ENCODE data around the gene MCRIP1. TPM values are rescaled to one million over a fixed set of nuclear protein-coding genes. Genes with fewer than 3 reads are reported as not detected.

Gene MCRIP1
- total RNA-seq, 1 experiment from 2014 or later: 59.7 TPM

DNA sequence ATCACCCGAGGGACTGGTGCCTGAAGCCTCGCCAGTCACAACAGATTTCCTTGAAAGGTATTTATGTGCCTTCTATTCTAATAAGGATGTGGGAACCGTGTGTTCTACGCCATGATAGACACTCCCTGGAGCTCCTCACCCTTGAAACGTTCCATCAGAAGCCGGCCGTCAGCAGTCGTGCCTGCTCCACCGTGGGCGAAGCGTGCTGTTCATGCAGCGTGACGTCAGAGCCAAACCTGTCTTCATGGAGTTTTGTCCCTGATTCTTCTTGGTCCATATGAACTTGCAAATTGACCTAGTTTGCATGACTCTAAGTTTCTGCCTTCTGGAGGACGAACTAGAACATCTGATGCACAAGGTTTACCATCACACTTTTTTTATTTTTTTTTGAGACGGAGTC lies 6.2 kb upstream of the MCRIP1 start:
- peak overlapping the region; percentile 11 for H3K4me3 Mint-ChIP-seq (ENCODE audit: unreplicated experiment)
- POLR2A ChIA-PET: no interaction called here

DNA sequence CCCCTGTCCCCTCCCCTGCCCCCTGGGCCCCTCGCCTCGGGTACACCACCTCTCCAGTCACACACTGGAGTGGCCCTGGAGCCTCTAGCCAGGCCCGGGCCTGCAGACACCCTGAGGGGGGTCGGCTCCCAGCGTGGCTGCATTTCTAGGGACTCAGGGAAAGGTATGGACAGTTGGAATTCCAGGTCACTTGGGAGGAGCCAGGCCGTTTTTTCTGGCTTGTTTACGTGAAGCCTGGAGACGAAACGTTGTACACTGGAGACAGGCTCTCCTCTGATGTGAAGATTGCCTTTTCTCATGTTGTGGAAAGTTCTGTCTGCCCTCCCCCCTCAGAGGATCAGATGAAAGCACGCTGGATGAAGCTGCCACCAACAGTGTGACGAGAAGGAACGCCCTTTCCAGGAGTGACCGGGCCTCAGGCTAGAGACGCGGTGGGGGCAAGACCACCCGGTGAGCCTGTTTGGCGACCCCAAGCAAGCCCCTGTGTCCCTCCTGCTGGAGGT lies 5.7 kb upstream of the MCRIP1 start:
- H3K4me1 Mint-ChIP-seq (ENCODE audit: low read depth, unreplicated experiment): peaks cover 7% of the 10 kb centered on the region
- TF ChIP-seq, protein P1, sequence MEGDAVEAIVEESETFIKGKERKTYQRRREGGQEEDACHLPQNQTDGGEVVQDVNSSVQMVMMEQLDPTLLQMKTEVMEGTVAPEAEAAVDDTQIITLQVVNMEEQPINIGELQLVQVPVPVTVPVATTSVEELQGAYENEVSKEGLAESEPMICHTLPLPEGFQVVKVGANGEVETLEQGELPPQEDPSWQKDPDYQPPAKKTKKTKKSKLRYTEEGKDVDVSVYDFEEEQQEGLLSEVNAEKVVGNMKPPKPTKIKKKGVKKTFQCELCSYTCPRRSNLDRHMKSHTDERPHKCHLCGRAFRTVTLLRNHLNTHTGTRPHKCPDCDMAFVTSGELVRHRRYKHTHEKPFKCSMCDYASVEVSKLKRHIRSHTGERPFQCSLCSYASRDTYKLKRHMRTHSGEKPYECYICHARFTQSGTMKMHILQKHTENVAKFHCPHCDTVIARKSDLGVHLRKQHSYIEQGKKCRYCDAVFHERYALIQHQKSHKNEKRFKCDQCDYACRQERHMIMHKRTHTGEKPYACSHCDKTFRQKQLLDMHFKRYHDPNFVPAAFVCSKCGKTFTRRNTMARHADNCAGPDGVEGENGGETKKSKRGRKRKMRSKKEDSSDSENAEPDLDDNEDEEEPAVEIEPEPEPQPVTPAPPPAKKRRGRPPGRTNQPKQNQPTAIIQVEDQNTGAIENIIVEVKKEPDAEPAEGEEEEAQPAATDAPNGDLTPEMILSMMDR (IDR thresholded peaks at IDR 0.05; ENCODE audit: insufficient read depth in 1 of 2, low read depth in 1 of 2, low read length in 1 of 2, severe bottlenecking in 1 of 2, unreplicated experiment in 1 of 2): no peak
- intact Hi-C loops (cut with micrococcal nuclease; ENCODE audit: unreplicated experiment): no loop called here
- peak overlapping the region; percentile 73 for H3K27ac Mint-ChIP-seq (ENCODE audit: unreplicated experiment)
- H3K9me3 ChIP-seq: no peaks in the 10 kb centered on the region
- no TSS peak for BruUV-seq (replicated peaks)
- no peak overlapping the region for H3K4me3 Mint-ChIP-seq (ENCODE audit: unreplicated experiment)
- peak in 1 of 2 experiments; percentile 64 for DNase-seq
- no peak overlapping the region for H3K4me3 ChIP-seq (ENCODE audit: low read depth, low read length)
- peaks cover 15% of the 10 kb centered on the region for H3K4me1 ChIP-seq
- H3K36me3 ChIP-seq (ENCODE audit: control insufficient read depth, insufficient read depth, low read length): no peaks in the 10 kb centered on the region; the same call in 1 of the 2 replicates
- H3K36me3 Mint-ChIP-seq (ENCODE audit: insufficient read depth, unreplicated experiment): peaks cover 37% of the 10 kb centered on the region
- POLR2A ChIA-PET: no interaction called here
- CTCF ChIA-PET: interaction anchor here (0.7 kb wide), 1 partner anchor 192 kb away, joined by 3 read pairs; no protein-coding TSS in a partner anchor
- no peaks in the 10 kb centered on the region for H3K9me3 Mint-ChIP-seq (ENCODE audit: unreplicated experiment)
- H3K27me3 Mint-ChIP-seq (ENCODE audit: insufficient read depth, unreplicated experiment): no peaks in the 10 kb centered on the region
- H3K27me3 ChIP-seq (replicated peaks; ENCODE audit: control insufficient read depth, insufficient read depth, low read length): no peaks in the 10 kb centered on the region

More for the DNA sequence above, 6.2 kb upstream of the MCRIP1 start:
- TF ChIP-seq, protein P1 (IDR thresholded peaks at IDR 0.05; ENCODE audit: insufficient read depth in 1 of 2, low read depth in 1 of 2, low read length in 1 of 2, severe bottlenecking in 1 of 2, unreplicated experiment in 1 of 2): no peak
- Mint-ChIP-seq H3K4me1 (ENCODE audit: low read depth, unreplicated experiment) (peaks cover 7% of the 10 kb centered on the region), H3K27me3 (ENCODE audit: insufficient read depth, unreplicated experiment) (no peaks in the 10 kb centered on the region), H3K9me3 (ENCODE audit: unreplicated experiment) (no peaks in the 10 kb centered on the region), H3K27ac (ENCODE audit: unreplicated experiment) (peak overlapping the region; percentile 73), H3K36me3 (ENCODE audit: insufficient read depth, unreplicated experiment) (peaks cover 37% of the 10 kb centered on the region)
- Histone ChIP-seq H3K4me1 (peaks cover 10% of the 10 kb centered on the region), H3K36me3 (ENCODE audit: control insufficient read depth, insufficient read depth, low read length) (no peaks in the 10 kb centered on the region; the same call in 1 of the 2 replicates), H3K4me3 (ENCODE audit: low read depth, low read length) (no peak overlapping the region), H3K9me3 (no peaks in the 10 kb centered on the region), H3K27me3 (replicated peaks; ENCODE audit: control insufficient read depth, insufficient read depth, low read length) (no peaks in the 10 kb centered on the region)
- CTCF ChIA-PET: interaction anchor here (0.7 kb wide), 1 partner anchor 191 kb away, joined by 3 read pairs; no protein-coding TSS in a partner anchor
- intact Hi-C loops (cut with micrococcal nuclease; ENCODE audit: unreplicated experiment): no loop called here
- DNase-seq: no peak
- BruUV-seq (replicated peaks): no TSS peak

DNA sequence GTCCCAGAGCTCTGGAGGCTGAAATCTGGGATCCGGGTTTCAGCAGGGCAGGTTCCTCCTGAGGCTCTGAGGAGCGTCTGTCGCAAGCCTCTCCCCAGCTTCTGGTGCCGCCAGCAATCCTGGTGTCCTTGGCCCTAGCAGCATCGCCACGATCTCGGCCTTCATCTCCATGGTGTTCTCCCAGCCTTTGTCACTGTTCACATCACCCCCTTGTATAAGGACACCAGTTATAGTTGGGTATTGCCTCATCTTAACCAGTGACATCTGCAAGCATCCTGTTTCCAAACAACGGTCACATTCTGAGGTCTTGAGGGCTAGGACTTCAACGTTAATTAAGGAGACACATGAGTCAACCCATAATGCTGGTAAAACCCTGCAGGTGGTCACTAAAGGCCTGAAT lies 4.5 kb upstream of the MCRIP1 start:
- TF ChIP-seq, protein P1 (IDR thresholded peaks at IDR 0.05; ENCODE audit: insufficient read depth in 1 of 2, low read depth in 1 of 2, low read length in 1 of 2, severe bottlenecking in 1 of 2, unreplicated experiment in 1 of 2): no peak
- Histone ChIP-seq H3K36me3 (ENCODE audit: control insufficient read depth, insufficient read depth, low read length) (no peaks in the 10 kb centered on the region; the same call in 1 of the 2 replicates), H3K27me3 (replicated peaks; ENCODE audit: control insufficient read depth, insufficient read depth, low read length) (no peaks in the 10 kb centered on the region), H3K9me3 (no peaks in the 10 kb centered on the region), H3K4me1 (peaks cover 18% of the 10 kb centered on the region), H3K4me3 (ENCODE audit: low read depth, low read length) (no peak overlapping the region)
- Mint-ChIP-seq H3K36me3 (ENCODE audit: insufficient read depth, unreplicated experiment) (peaks cover 37% of the 10 kb centered on the region), H3K27ac (ENCODE audit: unreplicated experiment) (no peak overlapping the region), H3K27me3 (ENCODE audit: insufficient read depth, unreplicated experiment) (no peaks in the 10 kb centered on the region), H3K9me3 (ENCODE audit: unreplicated experiment) (no peaks in the 10 kb centered on the region), H3K4me1 (ENCODE audit: low read depth, unreplicated experiment) (peaks cover 7% of the 10 kb centered on the region), H3K4me3 (ENCODE audit: unreplicated experiment) (no peak overlapping the region)
- DNase-seq: no peak
- no TSS peak for BruUV-seq (replicated peaks)
- CTCF ChIA-PET: interaction anchor here (0.6 to 0.7 kb wide), 2 partner anchors 186 to 367 kb away, joined by 4 to 7 read pairs; partner anchors contain the start of gene LRRC45
- POLR2A ChIA-PET: no interaction called here
- intact Hi-C loops (cut with micrococcal nuclease; ENCODE audit: unreplicated experiment): no loop called here

All from Caco-2 (cell line).